B cell (primary cell): ENCODE measurements around the gene TNF. TPM values are rescaled to one million over a fixed set of nuclear protein-coding genes. Genes with fewer than 3 reads are reported as not detected.
A peak's percentile ranks its signal among the peaks of the same experiment; 100 is the strongest.

Source experiments
- ATAC-seq: fragments of 200-7000 bp; cut with Tn5 transposase; one replicate; pipeline ENCODE4 v1.10.0; 2021; ENCODE audit warnings: low read depth, mild to moderate bottlenecking, moderate number of reproducible peaks, moderate library complexity
- CTCF ChIA-PET: fragments of 350-600 bp; sonication (Branson Sonifier 250); formaldehyde crosslinking; loops from one replicate; lab custom pipeline; 2021; ENCODE audit warnings: antibody characterized with exemption, inconsistent platforms; lab: Charles Lee
- POLR2A ChIA-PET: fragments of 350-600 bp; sonication (Branson Sonifier 250); formaldehyde crosslinking; loops from one replicate; lab custom pipeline; 2021; ENCODE audit warnings: antibody characterized with exemption; lab: Charles Lee
- DNase-seq: peaks from one replicate; pipeline ENCODE4 v3.0.0; 2013
- H2AFZ ChIP-seq: 2 replicates; pipeline ENCODE4 v1.6.1; 2012; ENCODE audit warnings: mild to moderate bottlenecking, low read depth, low read length; ENCODE audit not compliant: insufficient read depth, poor library complexity, severe bottlenecking
- H3K27ac ChIP-seq, 2 donors: 1 replicate in 1 of 2; 2 replicates in 1 of 2; pipeline ENCODE4 v1.5.1; 2012 to 2013; ENCODE audit warnings: low read length in 2 of 2, mild to moderate bottlenecking in 2 of 2, moderate library complexity in 1 of 2
- H3K27me3 ChIP-seq, 4 experiments: fragments of 200-600 bp in 1 of 4; sonication (generic) in 1 of 4; replicated peaks in 1 of 4; 1 replicate in 2 of 4; 2 replicates in 2 of 4; pipeline versions ENCODE4 v1.6.1 to v1.7.0; 2013 to 2016; ENCODE audit warnings: low read length in 3 of 4, mild to moderate bottlenecking in 2 of 4, mixed read lengths in 1 of 4, moderate library complexity in 1 of 4; ENCODE audit not compliant: insufficient read depth in 4 of 4, control insufficient read depth in 3 of 4; ENCODE audit errors: control extremely low read depth in 1 of 4
- H3K36me3 ChIP-seq, 2 experiments: replicated peaks in 1 of 2; 1 replicate in 1 of 2; 2 replicates in 1 of 2; pipeline versions ENCODE4 v1.6.1 to v1.7.1; 2013; ENCODE audit warnings: low read length in 1 of 2; ENCODE audit not compliant: insufficient read depth in 2 of 2, control insufficient read depth in 1 of 2; ENCODE audit errors: control extremely low read depth in 1 of 2, extremely low read depth in 1 of 2
- H3K4me1 ChIP-seq, 2 donors: fragments of 200-600 bp in 1 of 2; sonication (generic) in 1 of 2; 1 replicate in 1 of 2; 2 replicates in 1 of 2; pipeline versions ENCODE4 v1.5.1 to v1.6.1; 2013 to 2017; ENCODE audit warnings: low read length in 2 of 2; ENCODE audit not compliant: control insufficient read depth in 2 of 2, insufficient read depth in 2 of 2
- H3K4me2 ChIP-seq: replicated peaks from 2 replicates; pipeline ENCODE3; 2012; ENCODE audit warnings: mild to moderate bottlenecking, low read depth, low read length; ENCODE audit not compliant: poor library complexity, severe bottlenecking
- H3K4me3 ChIP-seq, 5 experiments: fragments of 200-600 bp in 1 of 5; sonication (generic) in 1 of 5; 1 replicate in 3 of 5; 2 replicates in 2 of 5; pipeline versions ENCODE4 v1.5.1 to v1.7.0; 2011 to 2016; ENCODE audit warnings: low read length in 4 of 5, mild to moderate bottlenecking in 4 of 5, low read depth in 2 of 5, control low read depth in 1 of 5, moderate library complexity in 1 of 5; ENCODE audit not compliant: insufficient read depth in 1 of 5; ENCODE audit errors: control extremely low read depth in 1 of 5, extremely low read depth in 1 of 5
- H3K79me2 ChIP-seq: fragments of 200-600 bp; sonication (generic); one replicate; pipeline ENCODE4 v1.6.0; 2016; ENCODE audit warnings: low read length; ENCODE audit not compliant: control insufficient read depth, insufficient read depth
- H3K9ac ChIP-seq: fragments of 200-600 bp; sonication (generic); 2 replicates; pipeline ENCODE4 v1.6.1; 2017; ENCODE audit warnings: mild to moderate bottlenecking, low read length, moderate library complexity
- H3K9me3 ChIP-seq, 3 donors: one replicate each; pipeline versions ENCODE4 v1.6.1 to v1.7.1; 2013; ENCODE audit warnings: low read length in 2 of 3; ENCODE audit not compliant: control insufficient read depth in 2 of 3, insufficient read depth in 1 of 3; ENCODE audit errors: control extremely low read depth in 1 of 3
- H4K20me1 ChIP-seq: 2 replicates; pipeline ENCODE4 v1.6.0; 2012; ENCODE audit warnings: mild to moderate bottlenecking, low read length; ENCODE audit not compliant: insufficient read depth, control insufficient read depth, poor library complexity, severe bottlenecking
- H3K27ac Mint-ChIP-seq: one replicate; pipeline ENCODE4 v1.8.0; 2021; ENCODE audit warnings: mixed read lengths
- H3K27me3 Mint-ChIP-seq: one replicate; pipeline ENCODE4 v1.8.0; 2021; ENCODE audit warnings: mixed read lengths
- H3K4me1 Mint-ChIP-seq: one replicate; pipeline ENCODE4 v1.8.0; 2021; ENCODE audit warnings: mixed read lengths
- H3K4me3 Mint-ChIP-seq: one replicate; pipeline ENCODE4 v1.8.0; 2021; ENCODE audit warnings: mixed read lengths
- H3K9me3 Mint-ChIP-seq: one replicate; pipeline ENCODE4 v1.8.0; 2022; ENCODE audit warnings: mixed read lengths; ENCODE audit not compliant: insufficient read depth
- CTCF ChIP-seq: fragments of 200-600 bp; IDR thresholded peaks from one replicate; pipeline ENCODE4 v1.8.0; 2022; ENCODE audit warnings: antibody characterized with exemption, mild to moderate bottlenecking
- EZH2 ChIP-seq: IDR thresholded peaks from 2 replicates; pipeline ENCODE4 v1.6.1; 2012; ENCODE audit warnings: borderline replicate concordance, low read depth, mild to moderate bottlenecking, moderate library complexity, low read length; ENCODE audit not compliant: insufficient read depth, poor library complexity, severe bottlenecking
- WGBS: methylation state at CpG from one replicate; pipeline ENCODE4 v1.1.5; 2013; ENCODE audit warnings: missing lambda C conversion rate; ENCODE audit not compliant: insufficient coverage; 5-methylcytosine and 5-hydroxymethylcytosine counted together
- intact Hi-C: fragments of 100-400 bp; cut with micrococcal nuclease; formaldehyde crosslinking; loops from one replicate; pipeline ENCODE4 v1.10.0; 2022
- polyA plus RNA-seq: library from polyadenylated mRNA; depleted of rRNA; stranded (reverse); fragments of >200 nt; gene quantifications from 2 replicates; pipeline ENCODE4 v1.2.3, GENCODE V29; 2012
- total RNA-seq, 2 donors: library from RNA; stranded (reverse); fragments of 120-200 nt in 1 of 2; gene quantifications; 1 replicate in 1 of 2; 2 replicates in 1 of 2; pipeline versions ENCODE4 v1.2.3 to v1.2.4, GENCODE V29; 2013 to 2022

The TNF gene
- total and polyA plus RNA-seq, 2 donors (not counting 1 experiment from before 2014, with no cell fraction given): 21.9 to 22.2 TPM

- no peaks in the 10 kb centered on the region for H3K9me3 ChIP-seq
- H3K36me3 ChIP-seq: no peaks in the 10 kb centered on the region
- H3K9ac ChIP-seq: peak overlapping the region; percentile 59
- peak overlapping the region; percentile 8 to 63 (median 40) for H3K4me3 ChIP-seq
- H3K4me2 ChIP-seq: peak overlapping the region; percentile 72
- H3K4me3 Mint-ChIP-seq: peak overlapping the region; percentile 82
- H3K9me3 Mint-ChIP-seq: no peaks in the 10 kb centered on the region
- 8% methylated on average over 8 of the region's 12 CpGs for WGBS
- H2AFZ ChIP-seq: peak overlapping the region; percentile 75
- H4K20me1 ChIP-seq: no peaks in the 10 kb centered on the region
- peaks cover 88% of the 10 kb centered on the region for H3K4me1 Mint-ChIP-seq
- peaks cover 90 to 97% of the 10 kb centered on the region in 2 donors for H3K4me1 ChIP-seq
- ATAC-seq (no peak), DNase-seq (no peak)
- H3K27me3 Mint-ChIP-seq: no peaks in the 10 kb centered on the region
- TF ChIP-seq CTCF (no peak), EZH2 (no peak)
- no peaks in the 10 kb centered on the region for H3K27me3 ChIP-seq
- ChIA-PET POLR2A (interaction anchor here (0.6 to 35.3 kb wide), 7 partner anchors 8 to 1061 kb away, joined by 4 to 1450 read pairs (median 6); partner anchors contain the start of genes ATP6V1G2, DDX39B, LST1 and LTA), CTCF (interaction anchor here (18.5 to 35.3 kb wide), 3 partner anchors 6 to 31 kb away, joined by 1108 to 2241 read pairs (median 1108); partner anchors contain the start of genes ATP6V1G2, LST1, LTA and LTB)
- peaks cover 65% of the 10 kb centered on the region for H3K79me2 ChIP-seq
- intact Hi-C loops: no loop called here
- H3K27ac ChIP-seq: peak overlapping the region; percentile 87 to 95
- H3K27ac Mint-ChIP-seq: peak overlapping the region; percentile 97
Observed at GRCh38 chr6:31587791-31588777, 12.7 kb downstream of the TNF start.
